ENCODE measurements around the gene SLC1A3. TPM values are rescaled to one million over a fixed set of nuclear protein-coding genes. Genes with fewer than 3 reads are reported as not detected.

The SLC1A3 gene
- total and polyA plus RNA-seq, 2 donors from 2014 or later = 1.1 to 27.8 TPM

DNA sequence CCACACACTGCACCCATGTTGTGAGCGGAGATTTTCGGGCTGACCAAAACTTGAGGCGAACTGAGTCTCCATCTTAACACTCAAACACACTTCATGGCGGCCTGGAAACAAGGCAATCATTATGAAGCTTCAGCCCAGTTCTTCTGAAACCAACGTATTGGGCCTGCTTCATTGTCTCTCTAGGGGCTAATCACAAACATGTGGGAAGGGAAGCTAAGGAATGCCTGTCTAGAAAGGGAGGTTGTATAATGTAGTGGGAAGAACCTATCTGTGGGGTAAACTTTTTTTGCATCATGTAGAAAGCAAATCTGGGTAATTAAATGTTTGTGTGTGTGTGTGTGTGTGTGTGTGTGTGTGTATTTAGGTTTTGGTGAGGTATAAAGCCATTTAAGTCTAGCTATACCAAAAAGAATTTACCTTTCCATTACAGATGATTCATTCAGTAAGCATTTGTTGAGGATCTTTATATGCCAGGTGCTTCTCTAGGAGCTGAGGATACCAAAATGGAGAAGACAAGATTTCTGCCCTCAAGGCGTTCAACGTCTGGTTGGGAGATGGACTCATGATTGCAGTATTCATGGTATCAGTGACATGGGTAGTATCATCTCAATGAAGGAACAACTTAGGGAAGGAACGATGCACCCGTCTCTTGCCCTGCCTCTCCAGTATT, 29.4 kb downstream of the SLC1A3 start:
- Histone ChIP-seq H3K4me3 (ENCODE audit: low read length in 3 of 3) (no peak overlapping the region), H3K4me1 (ENCODE audit: control insufficient read depth in 2 of 3, insufficient read depth in 2 of 3, low read depth in 1 of 3, low read length in 3 of 3) (no peaks in the 10 kb centered on the region), H3K27me3 (ENCODE audit: control insufficient read depth, insufficient read depth, low read length) (no peaks in the 10 kb centered on the region), H3K36me3 (ENCODE audit: control insufficient read depth in 2 of 3, insufficient read depth in 3 of 3, low read length in 3 of 3) (no peaks in the 10 kb centered on the region), H3K9me3 (ENCODE audit: control insufficient read depth in 2 of 3, insufficient read depth in 1 of 3, low read length in 3 of 3) (no peaks in the 10 kb centered on the region), H3K9ac (ENCODE audit: low read length in 3 of 3) (no peak overlapping the region), H3K27ac (ENCODE audit: low read depth in 2 of 2, low read length in 2 of 2) (no peak overlapping the region)
- DNase-seq (no peak), FAIRE-seq (no peak)
- intact Hi-C loops (cut with DNase I) = no loop called here
- TF ChIP-seq, protein P1, sequence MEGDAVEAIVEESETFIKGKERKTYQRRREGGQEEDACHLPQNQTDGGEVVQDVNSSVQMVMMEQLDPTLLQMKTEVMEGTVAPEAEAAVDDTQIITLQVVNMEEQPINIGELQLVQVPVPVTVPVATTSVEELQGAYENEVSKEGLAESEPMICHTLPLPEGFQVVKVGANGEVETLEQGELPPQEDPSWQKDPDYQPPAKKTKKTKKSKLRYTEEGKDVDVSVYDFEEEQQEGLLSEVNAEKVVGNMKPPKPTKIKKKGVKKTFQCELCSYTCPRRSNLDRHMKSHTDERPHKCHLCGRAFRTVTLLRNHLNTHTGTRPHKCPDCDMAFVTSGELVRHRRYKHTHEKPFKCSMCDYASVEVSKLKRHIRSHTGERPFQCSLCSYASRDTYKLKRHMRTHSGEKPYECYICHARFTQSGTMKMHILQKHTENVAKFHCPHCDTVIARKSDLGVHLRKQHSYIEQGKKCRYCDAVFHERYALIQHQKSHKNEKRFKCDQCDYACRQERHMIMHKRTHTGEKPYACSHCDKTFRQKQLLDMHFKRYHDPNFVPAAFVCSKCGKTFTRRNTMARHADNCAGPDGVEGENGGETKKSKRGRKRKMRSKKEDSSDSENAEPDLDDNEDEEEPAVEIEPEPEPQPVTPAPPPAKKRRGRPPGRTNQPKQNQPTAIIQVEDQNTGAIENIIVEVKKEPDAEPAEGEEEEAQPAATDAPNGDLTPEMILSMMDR (IDR thresholded peaks at IDR 0.05; ENCODE audit: borderline replicate concordance, extremely low read depth, insufficient read depth) = no peak

DNA sequence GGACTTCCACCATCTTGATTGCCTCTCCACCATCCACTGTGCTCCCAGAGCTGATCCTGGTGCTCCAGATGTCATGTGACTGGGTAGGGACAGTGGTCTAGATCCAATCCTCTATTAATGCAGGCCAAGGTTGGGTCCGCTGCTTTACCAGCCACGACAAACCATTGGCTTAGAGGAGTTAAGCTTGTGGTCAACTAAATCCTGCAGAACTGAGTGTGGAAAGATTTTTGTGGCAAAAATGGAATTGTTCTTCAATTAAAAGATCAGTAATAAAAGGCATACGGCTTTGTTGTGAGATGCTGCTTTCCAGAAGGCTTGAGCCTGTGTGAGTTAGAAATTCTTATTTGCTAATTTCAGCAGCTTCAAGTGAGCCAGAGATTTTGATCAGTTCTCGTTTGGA, 30.7 kb downstream of the SLC1A3 start:
- TF ChIP-seq, protein P1 (IDR thresholded peaks at IDR 0.05; ENCODE audit: borderline replicate concordance, extremely low read depth, insufficient read depth) = no peak
- H3K27ac ChIP-seq (ENCODE audit: low read depth in 2 of 2, low read length in 2 of 2) = no peak overlapping the region
- no peak overlapping the region for H3K9ac ChIP-seq (ENCODE audit: low read length in 3 of 3)
- no peaks in the 10 kb centered on the region for H3K36me3 ChIP-seq (ENCODE audit: control insufficient read depth in 2 of 3, insufficient read depth in 3 of 3, low read length in 3 of 3)
- FAIRE-seq (no peak), DNase-seq (no peak)
- no peaks in the 10 kb centered on the region for H3K4me1 ChIP-seq (ENCODE audit: control insufficient read depth in 2 of 3, insufficient read depth in 2 of 3, low read depth in 1 of 3, low read length in 3 of 3)
- intact Hi-C loops (cut with DNase I) = no loop called here
- no peaks in the 10 kb centered on the region for H3K27me3 ChIP-seq (ENCODE audit: control insufficient read depth, insufficient read depth, low read length)
- H3K9me3 ChIP-seq (ENCODE audit: control insufficient read depth in 2 of 3, insufficient read depth in 1 of 3, low read length in 3 of 3) = no peaks in the 10 kb centered on the region
- no peak overlapping the region for H3K4me3 ChIP-seq (ENCODE audit: low read length in 3 of 3)

DNA sequence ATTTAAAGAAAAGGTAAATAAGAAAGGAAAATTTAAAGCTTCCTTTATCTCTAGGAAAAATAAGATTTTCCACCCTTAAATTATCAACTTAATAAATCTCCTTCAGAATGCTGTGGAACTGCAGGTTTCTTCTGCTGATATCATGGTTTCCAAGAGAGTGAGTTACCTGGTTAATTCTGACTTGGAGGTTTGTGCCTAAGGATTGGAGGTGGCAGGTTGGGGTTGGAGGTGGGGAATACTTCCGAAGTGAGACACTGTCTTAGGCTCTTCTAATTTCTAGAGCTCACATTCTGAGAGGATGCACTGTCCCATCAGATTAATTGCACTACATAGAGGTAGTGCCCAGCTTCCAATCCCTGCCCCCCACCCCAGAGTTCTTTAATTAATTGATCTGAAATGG, 31.1 kb downstream of the SLC1A3 start:
- Histone ChIP-seq H3K36me3 (ENCODE audit: control insufficient read depth in 2 of 3, insufficient read depth in 3 of 3, low read length in 3 of 3) (no peaks in the 10 kb centered on the region), H3K4me1 (ENCODE audit: control insufficient read depth in 2 of 3, insufficient read depth in 2 of 3, low read depth in 1 of 3, low read length in 3 of 3) (no peaks in the 10 kb centered on the region), H3K27me3 (ENCODE audit: control insufficient read depth, insufficient read depth, low read length) (no peaks in the 10 kb centered on the region), H3K27ac (ENCODE audit: low read depth in 2 of 2, low read length in 2 of 2) (no peak overlapping the region), H3K4me3 (ENCODE audit: low read length in 3 of 3) (no peak overlapping the region), H3K9ac (ENCODE audit: low read length in 3 of 3) (no peak overlapping the region), H3K9me3 (ENCODE audit: control insufficient read depth in 2 of 3, insufficient read depth in 1 of 3, low read length in 3 of 3) (no peaks in the 10 kb centered on the region)
- DNase-seq (no peak), FAIRE-seq (no peak)
- intact Hi-C loops (cut with DNase I) = no loop called here
- TF ChIP-seq, protein P1 (IDR thresholded peaks at IDR 0.05; ENCODE audit: borderline replicate concordance, extremely low read depth, insufficient read depth) = no peak

DNA sequence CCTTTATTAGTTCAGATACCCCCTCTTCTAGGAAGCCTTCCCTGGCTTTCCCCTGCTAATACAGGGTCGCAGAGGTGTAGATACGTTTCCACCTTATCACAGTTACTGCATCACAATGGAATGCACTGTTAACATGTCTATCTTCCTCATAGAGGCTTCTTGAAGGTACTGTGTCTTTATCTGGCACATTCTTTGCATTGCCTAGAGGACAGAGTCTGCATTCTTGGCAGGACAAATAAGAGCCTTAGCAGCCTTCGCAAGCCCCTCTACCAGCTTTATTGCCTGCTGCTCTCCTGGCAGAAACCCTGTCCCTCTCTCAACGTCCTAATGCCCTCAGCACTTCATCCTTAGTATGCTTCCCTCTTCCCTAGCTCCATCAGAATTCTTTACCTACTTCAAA, 31.6 kb downstream of the SLC1A3 start:
- TF ChIP-seq, protein P1 (IDR thresholded peaks at IDR 0.05; ENCODE audit: borderline replicate concordance, extremely low read depth, insufficient read depth) = no peak
- Histone ChIP-seq H3K36me3 (ENCODE audit: control insufficient read depth in 2 of 3, insufficient read depth in 3 of 3, low read length in 3 of 3) (no peaks in the 10 kb centered on the region), H3K27me3 (ENCODE audit: control insufficient read depth, insufficient read depth, low read length) (no peaks in the 10 kb centered on the region), H3K9ac (ENCODE audit: low read length in 3 of 3) (no peak overlapping the region), H3K4me1 (ENCODE audit: control insufficient read depth in 2 of 3, insufficient read depth in 2 of 3, low read depth in 1 of 3, low read length in 3 of 3) (no peaks in the 10 kb centered on the region), H3K4me3 (ENCODE audit: low read length in 3 of 3) (no peak overlapping the region), H3K27ac (ENCODE audit: low read depth in 2 of 2, low read length in 2 of 2) (no peak overlapping the region), H3K9me3 (ENCODE audit: control insufficient read depth in 2 of 3, insufficient read depth in 1 of 3, low read length in 3 of 3) (no peaks in the 10 kb centered on the region)
- FAIRE-seq (no peak), DNase-seq (no peak)
- intact Hi-C loops (cut with DNase I) = no loop called here
